ENCODE data around the gene LIMCH1. TPM values are rescaled to one million over a fixed set of nuclear protein-coding genes. Genes with fewer than 3 reads are reported as not detected.

LIMCH1 gene
- total RNA-seq, 1 experiment from 2014 or later, result 3.3 TPM

GRCh38 chr4:41644288-41644914 lies 106.4 kb downstream of the LIMCH1 start:
- no peak overlapping the region for H2AFZ ChIP-seq (ENCODE audit: low read length)
- no peaks in the 10 kb centered on the region for H3K9me3 Mint-ChIP-seq
- H3K18ac ChIP-seq (ENCODE audit: insufficient read length, low read depth, low read length), result no peak overlapping the region
- H2BK12ac ChIP-seq (ENCODE audit: insufficient read length, low read depth, low read length), result no peak overlapping the region
- no peaks in the 10 kb centered on the region for H3K9me3 ChIP-seq (ENCODE audit: control insufficient read depth, low read depth, low read length)
- H3K56ac ChIP-seq (ENCODE audit: insufficient read length, low read depth, low read length), result no peak overlapping the region
- H3K4me3 Mint-ChIP-seq, result peak overlapping the region; percentile 48 to 66; a peak in 4 of 5 replicates
- no peak overlapping the region for H2AK5ac ChIP-seq (ENCODE audit: insufficient read length, low read length)
- H3K9ac ChIP-seq (ENCODE audit: extremely low read depth, insufficient read length, low read length), result no peak overlapping the region
- H2BK120ac ChIP-seq (ENCODE audit: low read depth, low read length, poor library complexity, severe bottlenecking), result no peak overlapping the region
- H3K4ac ChIP-seq (ENCODE audit: low read depth, low read length), result no peak overlapping the region
- no peak overlapping the region for H4K5ac ChIP-seq (ENCODE audit: insufficient read length, low read depth, low read length)
- peak overlapping the region; percentile 12 for H3K4me2 ChIP-seq (ENCODE audit: insufficient read depth, insufficient read length, low read length)
- H3K36me3 Mint-ChIP-seq (ENCODE audit: insufficient read depth in 1 of 3, low read depth in 3 of 3), result peaks cover 0 to 8% (median 0%) of the 10 kb centered on the region in 3 experiments; a peak in 1 of 7 replicates
- H3K23ac ChIP-seq (ENCODE audit: insufficient read length, low read depth, low read length), result no peak overlapping the region
- no CpG with 5 or more reads among the region's 41 CpGs for WGBS (ENCODE audit: extremely low coverage, insufficient read length, low lambda C conversion rate)
- H3T11ph ChIP-seq (ENCODE audit: low read length), result no peak overlapping the region
- TF ChIP-seq, protein P1, sequence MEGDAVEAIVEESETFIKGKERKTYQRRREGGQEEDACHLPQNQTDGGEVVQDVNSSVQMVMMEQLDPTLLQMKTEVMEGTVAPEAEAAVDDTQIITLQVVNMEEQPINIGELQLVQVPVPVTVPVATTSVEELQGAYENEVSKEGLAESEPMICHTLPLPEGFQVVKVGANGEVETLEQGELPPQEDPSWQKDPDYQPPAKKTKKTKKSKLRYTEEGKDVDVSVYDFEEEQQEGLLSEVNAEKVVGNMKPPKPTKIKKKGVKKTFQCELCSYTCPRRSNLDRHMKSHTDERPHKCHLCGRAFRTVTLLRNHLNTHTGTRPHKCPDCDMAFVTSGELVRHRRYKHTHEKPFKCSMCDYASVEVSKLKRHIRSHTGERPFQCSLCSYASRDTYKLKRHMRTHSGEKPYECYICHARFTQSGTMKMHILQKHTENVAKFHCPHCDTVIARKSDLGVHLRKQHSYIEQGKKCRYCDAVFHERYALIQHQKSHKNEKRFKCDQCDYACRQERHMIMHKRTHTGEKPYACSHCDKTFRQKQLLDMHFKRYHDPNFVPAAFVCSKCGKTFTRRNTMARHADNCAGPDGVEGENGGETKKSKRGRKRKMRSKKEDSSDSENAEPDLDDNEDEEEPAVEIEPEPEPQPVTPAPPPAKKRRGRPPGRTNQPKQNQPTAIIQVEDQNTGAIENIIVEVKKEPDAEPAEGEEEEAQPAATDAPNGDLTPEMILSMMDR (conservative IDR thresholded peaks at IDR 0.05), result peak; percentile 100
- H2BK5ac ChIP-seq (ENCODE audit: insufficient read length, low read length), result no peak overlapping the region
- H3K79me1 ChIP-seq (ENCODE audit: insufficient read depth, low read depth, low read length, poor library complexity, severe bottlenecking), result no peaks in the 10 kb centered on the region
- H3K79me2 ChIP-seq (ENCODE audit: insufficient read depth, low read length), result no peaks in the 10 kb centered on the region
- peaks cover 26% of the 10 kb centered on the region for H3K27me3 Mint-ChIP-seq (ENCODE audit: low read depth)
- H3K4me1 Mint-ChIP-seq, result peaks cover 26 to 28% of the 10 kb centered on the region in 2 experiments
- no peak overlapping the region for H2BK20ac ChIP-seq (ENCODE audit: low read depth, low read length, poor library complexity, severe bottlenecking)
- peaks cover 5% of the 10 kb centered on the region; the same call in 1 of the 2 replicates for H3K27me3 ChIP-seq (ENCODE audit: insufficient read depth, low read length)
- H3K27ac ChIP-seq (ENCODE audit: insufficient read length, low read depth, low read length), result no peak overlapping the region
- no peak overlapping the region for H3K14ac ChIP-seq (ENCODE audit: insufficient read depth, low read length)
- no peak overlapping the region for H4K8ac ChIP-seq (replicated peaks; ENCODE audit: insufficient read length, low read depth, low read length)
- H4K20me1 ChIP-seq (ENCODE audit: control insufficient read depth, insufficient read depth, insufficient read length), result no peaks in the 10 kb centered on the region
- H3K4me1 ChIP-seq (ENCODE audit: insufficient read depth, low read length), result peaks cover 4% of the 10 kb centered on the region; the same call in 1 of the 2 replicates
- DNase-seq, result peak; percentile 93
- H4K91ac ChIP-seq (ENCODE audit: insufficient read length, low read depth, low read length), result no peak overlapping the region
- no peak overlapping the region for H2BK15ac ChIP-seq (ENCODE audit: low read depth, low read length)
- H3K23me2 ChIP-seq (ENCODE audit: insufficient read length, low read depth, low read length, poor library complexity, severe bottlenecking), result no peaks in the 10 kb centered on the region
- H3K27ac Mint-ChIP-seq, result no peak overlapping the region; a peak in 1 of 7 replicates
